SK-N-SH (cell line): ENCODE data around the gene DHX15. TPM values are rescaled to one million over a fixed set of nuclear protein-coding genes. Genes with fewer than 3 reads are reported as not detected.

Experiments
- CTCF ChIA-PET: fragments of 300-600, 350-600 bp; formaldehyde crosslinking; extraction: SDS; loops from one replicate; lab custom pipeline; 2021; lab: Yijun Ruan, JAX
- POLR2A ChIA-PET: fragments of 350-600 bp; sonication (Branson Sonifier 250); formaldehyde crosslinking; extraction: SDS; loops from one replicate; lab custom pipeline; 2020; ENCODE audit warnings: antibody characterized with exemption, inconsistent platforms; lab: Yijun Ruan, JAX
- DNase-seq: peaks from one replicate; pipeline ENCODE4 v3.0.0; 2012
- H2AFZ ChIP-seq: fragments of 200-600 bp; sonication (generic); 2 replicates; pipeline ENCODE4 v1.8.1; 2016; ENCODE audit warnings: antibody characterized with exemption, mild to moderate bottlenecking, low read depth
- H3F3A ChIP-seq: fragments of 200-600 bp; sonication (generic); replicated peaks from 2 replicates; pipeline ENCODE3; 2016; ENCODE audit warnings: antibody characterized with exemption, mild to moderate bottlenecking; ENCODE audit not compliant: insufficient read depth
- H3K27ac ChIP-seq, 2 experiments: fragments of 200-500 bp in 1 of 2; fragments of 200-600 bp in 1 of 2; sonication (Bioruptor generic) in 1 of 2; sonication (generic), shearing (Covaris generic) in 1 of 2; 2 replicates each; pipeline versions ENCODE4 v1.5.1 to v1.6.1; 2014 to 2016; ENCODE audit warnings: low read depth in 2 of 2, inconsistent platforms in 1 of 2, low read length in 1 of 2, mild to moderate bottlenecking in 1 of 2, mixed read lengths in 1 of 2
- H3K27me3 ChIP-seq: fragments of 200-600 bp; sonication (generic), shearing (Covaris generic); 2 replicates; pipeline ENCODE4 v1.6.1; 2016; ENCODE audit warnings: mixed run types; ENCODE audit not compliant: insufficient read depth
- H3K36me3 ChIP-seq, 2 experiments: fragments of 200-500 bp in 1 of 2; fragments of 200-600 bp in 1 of 2; sonication (Bioruptor generic) in 1 of 2; sonication (generic) in 1 of 2; replicated peaks in 1 of 2; 2 replicates each; pipeline versions ENCODE3 to v1.5.1; 2014 to 2016; ENCODE audit warnings: low read length in 1 of 2, mild to moderate bottlenecking in 1 of 2; ENCODE audit not compliant: insufficient read depth in 2 of 2, control insufficient read depth in 1 of 2
- H3K4me1 ChIP-seq, 2 experiments: fragments of 200-500 bp in 1 of 2; fragments of 200-600 bp in 1 of 2; sonication (Bioruptor generic) in 1 of 2; sonication (generic), shearing (Covaris generic) in 1 of 2; 2 replicates each; pipeline versions ENCODE4 v1.5.1 to v1.6.1; 2014 to 2016; ENCODE audit warnings: low read depth in 1 of 2, low read length in 1 of 2, mixed run types in 1 of 2; ENCODE audit not compliant: insufficient read depth in 2 of 2, control insufficient read depth in 1 of 2
- H3K4me2 ChIP-seq: fragments of 200-600 bp; sonication (generic), shearing (Covaris generic); 2 replicates; pipeline ENCODE4 v1.6.1; 2017; ENCODE audit warnings: mixed run types
- H3K4me3 ChIP-seq, 2 experiments: fragments of 200-500 bp in 1 of 2; fragments of 200-600 bp in 1 of 2; sonication (Bioruptor generic) in 1 of 2; sonication (generic), shearing (Covaris generic) in 1 of 2; 2 replicates each; pipeline versions ENCODE4 v1.5.1 to v1.8.1; 2014 to 2016; ENCODE audit warnings: low read depth in 2 of 2, inconsistent platforms in 1 of 2, low read length in 1 of 2, mild to moderate bottlenecking in 1 of 2, mixed read lengths in 1 of 2, moderate library complexity in 1 of 2
- H3K79me2 ChIP-seq: fragments of 200-600 bp; sonication (generic); 2 replicates; pipeline ENCODE4 v1.8.1; 2017; ENCODE audit warnings: mild to moderate bottlenecking; ENCODE audit not compliant: insufficient read depth
- H3K9ac ChIP-seq: fragments of 200-600 bp; sonication (generic); 2 replicates; pipeline ENCODE4 v1.6.1; 2017; ENCODE audit warnings: mixed run types
- H3K9me2 ChIP-seq: fragments of 200-600 bp; sonication (generic); 2 replicates; pipeline ENCODE4 v1.6.1; 2017; ENCODE audit warnings: mixed run types
- H3K9me3 ChIP-seq: fragments of 200-600 bp; sonication (generic); 2 replicates; pipeline ENCODE4 v1.6.1; 2017; ENCODE audit warnings: mixed run types, mild to moderate bottlenecking, moderate library complexity
- H4K20me1 ChIP-seq: fragments of 200-600 bp; sonication (generic); 2 replicates; pipeline ENCODE4 v1.6.1; 2017; ENCODE audit warnings: mild to moderate bottlenecking, mixed run types; ENCODE audit not compliant: insufficient read depth
- ELF1 ChIP-seq: IDR thresholded peaks from 2 replicates; pipeline ENCODE4 v1.4.0; 2012
- GABPA ChIP-seq: IDR thresholded peaks from 2 replicates; pipeline ENCODE4 v1.4.0; 2012; ENCODE audit warnings: low read depth, mild to moderate bottlenecking
- MAX ChIP-seq: IDR thresholded peaks from 2 replicates; pipeline ENCODE4 v1.4.0; 2012; ENCODE audit warnings: low read depth
- MEF2A ChIP-seq: IDR thresholded peaks from 2 replicates; pipeline ENCODE4 v1.4.0; 2012; ENCODE audit warnings: low read depth, borderline replicate concordance
- RCOR1 ChIP-seq: fragments of 150-350 bp; IDR thresholded peaks from 2 replicates; pipeline ENCODE4 v1.6.1; 2017; ENCODE audit warnings: antibody characterized with exemption, low read length
- RFX5 ChIP-seq: IDR thresholded peaks from 2 replicates; pipeline ENCODE4 v1.6.1; 2012; ENCODE audit warnings: mild to moderate bottlenecking, improper control_type of control experiment, low read length
- SIN3A ChIP-seq: IDR thresholded peaks from 2 replicates; pipeline ENCODE4 v1.6.1; 2012; ENCODE audit warnings: low read depth, mild to moderate bottlenecking, low read length, moderate library complexity, borderline replicate concordance
- TAF1 ChIP-seq: IDR thresholded peaks from 2 replicates; pipeline ENCODE4 v1.6.1; 2012; ENCODE audit warnings: low read depth, mild to moderate bottlenecking, low read length, moderate library complexity, borderline replicate concordance
- TCF12 ChIP-seq: IDR thresholded peaks from 2 replicates; pipeline ENCODE4 v1.4.0; 2012
- YY1 ChIP-seq: IDR thresholded peaks from 2 replicates; pipeline ENCODE4 v1.4.0; 2012; ENCODE audit warnings: low read depth, mild to moderate bottlenecking
- ZBTB33 ChIP-seq: IDR thresholded peaks from 2 replicates; pipeline ENCODE4 v1.4.0; 2012; ENCODE audit warnings: low read depth, borderline replicate concordance
- WGBS: methylation state at CpG from one replicate; pipeline ENCODE4 v1.1.6; 2017; ENCODE audit warnings: low lambda C conversion rate; 5-methylcytosine and 5-hydroxymethylcytosine counted together
- polyA plus RNA-seq, 3 experiments: library from polyadenylated mRNA; depleted of rRNA; stranded (reverse); fragments of >200 nt; gene quantifications; 2 replicates each; pipeline ENCODE4 v1.2.3, GENCODE V29; 2012

Gene DHX15
- polyA plus RNA-seq, 1 of the 3 experiments (the other 2 are of a cell fraction), result 63.3 TPM

DNA sequence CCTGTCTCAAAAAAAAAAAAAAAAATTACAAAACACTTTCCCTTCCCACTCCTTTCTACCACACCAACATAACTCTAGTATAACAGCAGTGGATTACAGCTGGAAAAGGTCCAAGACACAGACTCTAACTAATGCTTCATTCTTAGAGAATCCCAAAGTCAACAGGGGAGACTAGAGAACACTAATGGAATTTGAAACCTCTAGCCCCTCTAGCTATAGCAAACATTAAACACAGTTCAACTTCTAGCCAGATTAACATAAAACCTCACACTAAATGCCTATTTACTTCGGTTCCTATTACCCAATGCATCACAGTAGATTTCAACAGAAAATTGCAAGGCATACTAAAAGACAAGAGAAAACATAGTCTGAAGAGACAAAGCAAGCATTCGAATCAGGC is 10.5 kb upstream of the DHX15 start (continued):
- no peak for TF ChIP-seq ZBTB33
- TF ChIP-seq, all 33 proteins: peak for 0

DNA sequence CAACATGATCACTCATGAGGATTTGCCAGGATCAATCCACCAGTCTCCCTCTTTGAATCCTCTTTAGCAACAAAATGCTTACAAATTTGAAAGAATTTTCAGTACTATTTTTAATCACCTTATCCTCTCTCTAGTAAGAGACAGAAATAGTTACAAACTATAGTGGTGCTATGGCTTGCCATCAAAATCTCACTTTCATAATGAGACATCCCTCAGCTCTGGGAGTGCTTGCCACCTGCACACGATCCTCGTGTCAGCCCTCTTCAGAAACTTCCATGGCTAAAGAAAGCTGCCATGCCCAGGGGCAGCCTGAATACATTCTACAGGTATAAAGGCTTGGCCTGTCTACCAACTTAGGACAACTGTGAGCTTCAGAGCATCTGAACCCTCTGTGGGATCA is 5.1 kb upstream of the DHX15 start:
- Histone ChIP-seq H3K27ac (no peak overlapping the region), H3K9me3 (no peaks in the 10 kb centered on the region), H3K4me3 (no peak overlapping the region), H3K9me2 (no peaks in the 10 kb centered on the region), H3K9ac (no peak overlapping the region), H2AFZ (no peak overlapping the region), H3K4me2 (no peak overlapping the region), H3K27me3 (no peaks in the 10 kb centered on the region), H3K36me3 (no peaks in the 10 kb centered on the region), H3K79me2 (no peaks in the 10 kb centered on the region), H4K20me1 (no peaks in the 10 kb centered on the region), H3F3A (no peaks in the 10 kb centered on the region), H3K4me1 (peaks cover 0 to 3% of the 10 kb centered on the region in 2 experiments; a peak in 1 of 4 replicates)
- CTCF ChIA-PET, result no interaction called here
- whole genome bisulfite sequencing, result 19% methylated on average over 2 of the region's 2 CpGs
- TF ChIP-seq MEF2A, result no peak
- no peak for TF ChIP-seq YY1
- TF ChIP-seq, all 33 proteins: peak for 0
- POLR2A ChIA-PET, result no interaction called here
- no peak for DNase-seq

GRCh38 chr4:24588216-24588954 is 4.0 kb upstream of the DHX15 start:
- CTCF ChIA-PET, result interaction anchor here (0.9 kb wide), 1 partner anchor 100 kb away, joined by 4 read pairs; no protein-coding TSS in a partner anchor
- POLR2A ChIA-PET, result no interaction called here

More at GRCh38 chr4:24588216-24588954, 4.0 kb upstream of the DHX15 start:
- no peak overlapping the region for H3K4me2 ChIP-seq
- H4K20me1 ChIP-seq, result peaks cover 2% of the 10 kb centered on the region; the same call in 1 of the 2 replicates
- no peak overlapping the region for H2AFZ ChIP-seq
- no peak overlapping the region for H3K4me3 ChIP-seq
- 38% methylated on average over 7 of the region's 7 CpGs for WGBS
- H3K9me3 ChIP-seq, result no peaks in the 10 kb centered on the region
- H3K9ac ChIP-seq, result no peak overlapping the region
- H3K27me3 ChIP-seq, result no peaks in the 10 kb centered on the region
- no peak for TF ChIP-seq TCF12
- no peak for TF ChIP-seq ELF1
- no peak for TF ChIP-seq RCOR1
- TF ChIP-seq SIN3A, result no peak
- TF ChIP-seq RFX5, result no peak
- TF ChIP-seq TAF1, result no peak
- TF ChIP-seq GABPA, result no peak
- TF ChIP-seq MAX, result no peak
- TF ChIP-seq, all 33 proteins: peak for 0
- Histone ChIP-seq H3K4me1 (peaks cover 0 to 3% of the 10 kb centered on the region in 2 experiments; a peak in 1 of 4 replicates), H3F3A (no peaks in the 10 kb centered on the region), H3K27ac (no peak overlapping the region), H3K9me2 (no peaks in the 10 kb centered on the region), H3K79me2 (peaks cover 10% of the 10 kb centered on the region), H3K36me3 (no peaks in the 10 kb centered on the region)
- no peak for DNase-seq
